Prostate gland (tissue), 2 donors: Measurements from ENCODE around the gene KRTAP1-5. TPM values are rescaled to one million over a fixed set of nuclear protein-coding genes. Genes with fewer than 3 reads are reported as not detected.

Experiments
- DNase-seq: peaks from one replicate; pipeline ENCODE4 v3.0.0-alpha.2; 2019; ENCODE audit warnings: low spot score
- H3K27ac ChIP-seq, 2 donors: fragments of 200-600 bp; sonication (generic); 2 replicates each; pipeline ENCODE4 v1.5.1; 2017 to 2019
- H3K27me3 ChIP-seq: fragments of 200-600 bp; sonication (generic); replicated peaks from 2 replicates; pipeline ENCODE4 v1.5.1; 2019; ENCODE audit not compliant: insufficient read depth
- H3K36me3 ChIP-seq, 2 donors: fragments of 200-600 bp; sonication (generic); 1 replicate in 1 of 2; 2 replicates in 1 of 2; pipeline versions ENCODE4 v1.5.1 to v1.8.1; 2017 to 2019
- H3K4me1 ChIP-seq: fragments of 200-600 bp; sonication (generic); replicated peaks from 2 replicates; pipeline ENCODE4 v1.5.1; 2019
- H3K4me3 ChIP-seq, 2 donors: fragments of 200-600 bp; sonication (generic); 2 replicates each; pipeline ENCODE4 v1.5.1; 2017 to 2019
- H3K9me3 ChIP-seq: fragments of 200-600 bp; sonication (generic); 2 replicates; pipeline ENCODE4 v1.5.1; 2017
- POLR2A ChIP-seq: fragments of 450-650 bp; IDR thresholded peaks from one replicate; pipeline ENCODE4 v1.6.1; 2016; ENCODE audit warnings: antibody characterized with exemption, mild to moderate bottlenecking
- POLR2AphosphoS5 ChIP-seq: sonication (generic); formaldehyde crosslinking; IDR thresholded peaks from one replicate; pipeline ENCODE4 v1.6.1; 2017; ENCODE audit warnings: antibody characterized with exemption
- WGBS: methylation state at CpG from one replicate; pipeline ENCODE4 v1.1.5; 2018; 5-methylcytosine and 5-hydroxymethylcytosine counted together
- intact Hi-C: fragments of 100-400 bp; cut with DNase I; formaldehyde crosslinking; loops from one replicate; pipeline ENCODE4 v1.14.2; 2022
- total RNA-seq, 2 donors: library from RNA; depleted of rRNA; stranded (reverse); fragments of >200 nt; gene quantifications; one replicate each; pipeline ENCODE4 v1.1.0, GENCODE V29; 2016
- TF ChIP-seq, protein P1 (sequence below), 4 experiments: fragments of 200-600 bp in 2 of 4; fragments of 450-650 bp in 2 of 4; sonication (generic) in 2 of 4; IDR thresholded peaks; 1 replicate in 3 of 4; 2 replicates in 1 of 4; pipeline ENCODE4 v1.5.1; 2016 to 2019; ENCODE audit warnings: antibody characterized with exemption in 4 of 4, mild to moderate bottlenecking in 2 of 4, moderate library complexity in 2 of 4

KRTAP1-5 gene, protein sequence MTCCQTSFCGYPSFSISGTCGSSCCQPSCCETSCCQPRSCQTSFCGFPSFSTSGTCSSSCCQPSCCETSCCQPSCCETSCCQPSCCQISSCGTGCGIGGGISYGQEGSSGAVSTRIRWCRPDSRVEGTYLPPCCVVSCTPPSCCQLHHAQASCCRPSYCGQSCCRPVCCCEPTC
- under 1 TPM in 1 of 2 donors, not detected in 1; 0.51 TPM for total RNA-seq

GRCh38 chr17:41026715-41027471 is at the start of gene KRTAP1-5:
KRTAP1-5 (minus strand) TSS chr17:41027208; CDS start chr17:41027155, 53 bp downstream.
- no peaks in the 10 kb centered on the region for H3K4me1 ChIP-seq
- no peaks in the 10 kb centered on the region for H3K9me3 ChIP-seq
- H3K4me3 ChIP-seq = no peak within 1 kb of the TSS
- no peak for DNase-seq
- no peak within 1 kb of the TSS for H3K27ac ChIP-seq
- intact Hi-C loops = no loop called here
- WGBS = 58% methylated on average over 9 of the region's 9 CpGs
- H3K36me3 ChIP-seq = no peaks in the 10 kb centered on the region
- TF ChIP-seq POLR2A = no peak
- TF ChIP-seq, protein P1, sequence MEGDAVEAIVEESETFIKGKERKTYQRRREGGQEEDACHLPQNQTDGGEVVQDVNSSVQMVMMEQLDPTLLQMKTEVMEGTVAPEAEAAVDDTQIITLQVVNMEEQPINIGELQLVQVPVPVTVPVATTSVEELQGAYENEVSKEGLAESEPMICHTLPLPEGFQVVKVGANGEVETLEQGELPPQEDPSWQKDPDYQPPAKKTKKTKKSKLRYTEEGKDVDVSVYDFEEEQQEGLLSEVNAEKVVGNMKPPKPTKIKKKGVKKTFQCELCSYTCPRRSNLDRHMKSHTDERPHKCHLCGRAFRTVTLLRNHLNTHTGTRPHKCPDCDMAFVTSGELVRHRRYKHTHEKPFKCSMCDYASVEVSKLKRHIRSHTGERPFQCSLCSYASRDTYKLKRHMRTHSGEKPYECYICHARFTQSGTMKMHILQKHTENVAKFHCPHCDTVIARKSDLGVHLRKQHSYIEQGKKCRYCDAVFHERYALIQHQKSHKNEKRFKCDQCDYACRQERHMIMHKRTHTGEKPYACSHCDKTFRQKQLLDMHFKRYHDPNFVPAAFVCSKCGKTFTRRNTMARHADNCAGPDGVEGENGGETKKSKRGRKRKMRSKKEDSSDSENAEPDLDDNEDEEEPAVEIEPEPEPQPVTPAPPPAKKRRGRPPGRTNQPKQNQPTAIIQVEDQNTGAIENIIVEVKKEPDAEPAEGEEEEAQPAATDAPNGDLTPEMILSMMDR (IDR thresholded peaks at IDR 0.05) = no peak
- TF ChIP-seq POLR2AphosphoS5 = no peak
- no peaks in the 10 kb centered on the region for H3K27me3 ChIP-seq

- TF ChIP-seq, protein P1 (IDR thresholded peaks at IDR 0.05) = no peak
- no peak for TF ChIP-seq POLR2A
- TF ChIP-seq POLR2AphosphoS5 = no peak
- no peaks in the 10 kb centered on the region for H3K27me3 ChIP-seq
- H3K27ac ChIP-seq = no peak overlapping the region
- no peaks in the 10 kb centered on the region for H3K36me3 ChIP-seq
- DNase-seq = no peak
- H3K9me3 ChIP-seq = no peaks in the 10 kb centered on the region
- no peak overlapping the region for H3K4me3 ChIP-seq
- H3K4me1 ChIP-seq = no peaks in the 10 kb centered on the region
- intact Hi-C loops = no loop called here
These were observed 49.8 kb upstream of the KRTAP1-5 start for GRCh38 chr17:41076788-41077187.

DNA sequence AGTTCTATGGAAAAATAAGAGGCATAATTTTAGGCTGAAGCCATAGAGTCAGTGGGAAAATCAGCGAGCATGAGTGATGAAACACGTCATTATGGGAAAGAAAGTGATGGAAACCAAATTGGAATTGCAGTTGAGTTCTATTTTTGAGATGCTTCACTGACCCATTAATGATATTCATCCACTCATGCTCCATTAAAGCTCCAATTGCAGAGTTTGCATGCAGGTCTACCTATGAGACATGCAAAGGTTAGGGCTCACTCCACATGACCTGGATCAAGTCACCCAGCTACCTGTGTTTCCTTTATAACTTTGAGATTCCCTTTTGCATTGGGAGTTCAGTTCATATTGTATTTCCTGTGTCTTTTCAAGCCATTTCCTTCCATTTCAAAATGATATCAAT is 46.7 kb upstream of the KRTAP1-5 start:
- Histone ChIP-seq H3K4me1 (no peaks in the 10 kb centered on the region), H3K4me3 (no peak overlapping the region), H3K36me3 (no peaks in the 10 kb centered on the region), H3K27me3 (no peaks in the 10 kb centered on the region), H3K9me3 (no peaks in the 10 kb centered on the region), H3K27ac (no peak overlapping the region)
- DNase-seq = no peak
- WGBS = 90% methylated on average over 2 of the region's 2 CpGs
- intact Hi-C loops = no loop called here
- no peak for TF ChIP-seq POLR2A
- no peak for TF ChIP-seq POLR2AphosphoS5
- TF ChIP-seq, protein P1 (IDR thresholded peaks at IDR 0.05) = no peak

- Histone ChIP-seq H3K27ac (no peak overlapping the region), H3K9me3 (no peaks in the 10 kb centered on the region), H3K27me3 (no peaks in the 10 kb centered on the region), H3K4me1 (no peaks in the 10 kb centered on the region), H3K4me3 (no peak overlapping the region), H3K36me3 (no peaks in the 10 kb centered on the region)
- no peak for DNase-seq
- intact Hi-C loops = no loop called here
- WGBS = 88% methylated on average over 5 of the region's 5 CpGs
- TF ChIP-seq POLR2A = no peak
- TF ChIP-seq, protein P1 (IDR thresholded peaks at IDR 0.05) = no peak
- no peak for TF ChIP-seq POLR2AphosphoS5
These were observed 44.8 kb upstream of the KRTAP1-5 start for GRCh38 chr17:41071606-41072360.
